ENCODE data around the gene ZBTB40. TPM values are rescaled to one million over a fixed set of nuclear protein-coding genes. Genes with fewer than 3 reads are reported as not detected.
A peak's percentile ranks its signal among the peaks of the same experiment; 100 is the strongest.

The ZBTB40 gene
- total and polyA plus RNA-seq, 7 donors: 3.8 to 14.1 (median 10.0) TPM

DNA sequence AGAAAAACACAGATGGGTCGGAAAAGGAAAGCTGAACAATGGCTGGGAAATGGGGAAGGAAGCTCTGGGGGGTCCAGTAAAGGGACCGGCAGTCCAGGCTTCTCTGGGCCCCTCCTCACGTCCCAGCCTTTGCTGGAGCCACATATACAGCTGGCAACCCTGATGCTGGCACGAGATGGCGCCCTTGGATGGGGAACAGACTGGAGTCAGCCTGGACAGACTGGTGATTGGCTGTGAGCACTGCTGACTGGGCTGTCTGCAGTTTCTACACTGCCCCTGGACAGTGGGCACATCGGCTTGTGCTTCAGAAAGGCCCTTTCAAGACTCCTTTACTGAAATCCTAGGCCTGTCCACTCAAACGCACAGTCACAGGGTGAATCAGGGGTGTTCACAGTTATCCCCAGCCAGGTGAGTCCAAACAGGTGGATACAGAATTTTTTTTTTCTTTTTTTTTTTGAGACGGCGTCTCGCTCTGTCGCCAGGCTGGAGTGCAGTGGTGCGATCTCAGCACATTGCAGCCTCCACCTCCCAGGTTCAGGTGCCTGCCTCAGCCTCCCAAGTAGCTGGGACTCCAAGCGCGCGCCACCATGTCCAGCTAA, 31.1 kb upstream of the ZBTB40 start:
- DNase-seq: peak; percentile 82 to 90
- H3K27me3 ChIP-seq (ENCODE audit: insufficient read depth in 3 of 3, low read length in 2 of 3): no peaks in the 10 kb centered on the region
- no peaks in the 10 kb centered on the region for H3K9me3 ChIP-seq
- WGBS, 3 donors: 49 to 56% (median 51%) methylated on average over 15 of the region's 15 CpGs
- no peaks in the 10 kb centered on the region for H3K36me3 ChIP-seq (ENCODE audit: insufficient read depth in 1 of 2, low read depth in 1 of 2)
- H3K4me1 ChIP-seq: peaks cover 26% of the 10 kb centered on the region
- intact Hi-C loops (cut with DNase I): loop anchor here in 1 of 2 donors (1.0 kb wide), 1 partner anchor 222 kb away; no protein-coding TSS in a partner anchor
- peak; percentile 88 to 95 (median 95) for ATAC-seq
- H3K4me3 ChIP-seq: no peak overlapping the region
- TF ChIP-seq, protein P1, sequence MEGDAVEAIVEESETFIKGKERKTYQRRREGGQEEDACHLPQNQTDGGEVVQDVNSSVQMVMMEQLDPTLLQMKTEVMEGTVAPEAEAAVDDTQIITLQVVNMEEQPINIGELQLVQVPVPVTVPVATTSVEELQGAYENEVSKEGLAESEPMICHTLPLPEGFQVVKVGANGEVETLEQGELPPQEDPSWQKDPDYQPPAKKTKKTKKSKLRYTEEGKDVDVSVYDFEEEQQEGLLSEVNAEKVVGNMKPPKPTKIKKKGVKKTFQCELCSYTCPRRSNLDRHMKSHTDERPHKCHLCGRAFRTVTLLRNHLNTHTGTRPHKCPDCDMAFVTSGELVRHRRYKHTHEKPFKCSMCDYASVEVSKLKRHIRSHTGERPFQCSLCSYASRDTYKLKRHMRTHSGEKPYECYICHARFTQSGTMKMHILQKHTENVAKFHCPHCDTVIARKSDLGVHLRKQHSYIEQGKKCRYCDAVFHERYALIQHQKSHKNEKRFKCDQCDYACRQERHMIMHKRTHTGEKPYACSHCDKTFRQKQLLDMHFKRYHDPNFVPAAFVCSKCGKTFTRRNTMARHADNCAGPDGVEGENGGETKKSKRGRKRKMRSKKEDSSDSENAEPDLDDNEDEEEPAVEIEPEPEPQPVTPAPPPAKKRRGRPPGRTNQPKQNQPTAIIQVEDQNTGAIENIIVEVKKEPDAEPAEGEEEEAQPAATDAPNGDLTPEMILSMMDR (IDR thresholded peaks at IDR 0.05): peak; percentile 76
- no peak overlapping the region for H3K27ac ChIP-seq

DNA sequence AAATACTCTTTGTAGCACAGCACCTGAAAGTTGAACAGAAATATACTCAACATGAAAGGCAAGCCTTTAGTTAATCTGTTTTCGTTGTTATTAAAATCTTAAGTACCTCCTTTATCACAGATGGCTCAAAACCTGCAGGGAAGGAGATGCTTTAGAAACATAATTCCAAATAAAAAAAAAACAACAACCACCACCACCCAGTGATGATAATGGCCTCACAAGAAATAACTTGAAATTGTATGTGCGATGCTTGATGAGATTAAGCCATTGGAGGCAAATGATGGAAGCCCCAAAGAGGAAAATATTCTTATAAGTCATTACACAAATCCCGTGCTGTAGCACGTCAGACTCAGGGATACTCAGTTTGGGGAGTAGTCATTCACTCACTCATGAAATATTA, 24.9 kb upstream of the ZBTB40 start:
- Histone ChIP-seq H3K4me1 (no peaks in the 10 kb centered on the region), H3K27me3 (ENCODE audit: insufficient read depth in 3 of 3, low read length in 2 of 3) (no peaks in the 10 kb centered on the region), H3K4me3 (no peak overlapping the region), H3K36me3 (ENCODE audit: insufficient read depth in 1 of 2, low read depth in 1 of 2) (no peaks in the 10 kb centered on the region), H3K9me3 (no peaks in the 10 kb centered on the region), H3K27ac (no peak overlapping the region)
- intact Hi-C loops (cut with DNase I): no loop called here
- WGBS, 3 donors: 80 to 88% (median 87%) methylated on average over 4 of the region's 4 CpGs
- ATAC-seq (no peak), DNase-seq (no peak)
- TF ChIP-seq, protein P1 (IDR thresholded peaks at IDR 0.05): no peak

DNA sequence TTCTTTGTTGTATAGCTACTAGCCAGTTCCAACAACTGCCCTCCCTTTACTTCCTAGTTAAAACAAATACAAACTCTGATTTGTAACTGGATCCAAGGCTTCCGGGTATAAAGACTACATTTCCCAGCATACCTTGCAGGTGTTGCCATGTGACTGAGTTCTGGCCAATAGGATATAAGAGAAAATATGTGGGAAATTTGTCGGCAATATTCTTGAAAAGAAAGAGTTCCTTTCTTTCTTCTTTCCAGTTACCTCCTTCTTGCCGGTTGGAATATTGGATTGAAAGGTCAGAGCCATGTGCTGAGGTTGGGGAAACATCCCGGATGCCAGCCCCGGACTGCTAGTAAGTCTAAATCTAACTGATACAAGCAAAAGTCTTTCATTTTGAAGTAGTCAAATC, 23.0 kb upstream of the ZBTB40 start:
- no peaks in the 10 kb centered on the region for H3K9me3 ChIP-seq
- TF ChIP-seq, protein P1 (IDR thresholded peaks at IDR 0.05): no peak
- H3K27me3 ChIP-seq (ENCODE audit: insufficient read depth in 3 of 3, low read length in 2 of 3): no peaks in the 10 kb centered on the region
- no peaks in the 10 kb centered on the region for H3K4me1 ChIP-seq
- WGBS, 3 donors: 25 to 53% (median 33%) methylated on average over 5 of the region's 5 CpGs
- H3K4me3 ChIP-seq: peak overlapping the region; percentile 56
- intact Hi-C loops (cut with DNase I): no loop called here
- DNase-seq (no peak), ATAC-seq (peak; percentile 48 to 84 (median 76))
- no peaks in the 10 kb centered on the region for H3K36me3 ChIP-seq (ENCODE audit: insufficient read depth in 1 of 2, low read depth in 1 of 2)
- no peak overlapping the region for H3K27ac ChIP-seq

DNA sequence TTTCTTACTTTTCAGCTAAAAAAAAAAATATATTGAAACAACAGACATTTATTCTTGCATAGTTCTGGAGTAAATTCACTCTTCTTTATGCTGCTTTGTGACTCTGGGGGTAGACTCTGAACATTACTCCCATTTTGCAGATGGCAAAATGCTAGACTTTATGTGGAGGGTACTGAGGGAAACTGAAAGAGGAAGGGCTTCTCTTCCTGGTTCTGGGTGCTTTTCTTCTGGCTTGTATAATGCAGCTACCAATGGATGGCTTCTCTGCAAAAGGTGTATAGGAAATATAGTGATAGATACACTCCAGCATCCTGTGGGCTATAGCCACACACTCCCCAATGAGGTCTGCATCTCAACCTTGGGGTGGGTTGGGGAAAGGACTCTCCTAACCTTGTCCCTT, 19.7 kb upstream of the ZBTB40 start:
- no peaks in the 10 kb centered on the region for H3K36me3 ChIP-seq (ENCODE audit: insufficient read depth in 1 of 2, low read depth in 1 of 2)
- TF ChIP-seq, protein P1 (IDR thresholded peaks at IDR 0.05): no peak
- no peaks in the 10 kb centered on the region for H3K4me1 ChIP-seq
- no peaks in the 10 kb centered on the region for H3K27me3 ChIP-seq (ENCODE audit: insufficient read depth in 3 of 3, low read length in 2 of 3)
- ATAC-seq (no peak), DNase-seq (no peak)
- no peak overlapping the region for H3K4me3 ChIP-seq
- H3K27ac ChIP-seq: no peak overlapping the region
- intact Hi-C loops (cut with DNase I): no loop called here
- no peaks in the 10 kb centered on the region for H3K9me3 ChIP-seq

DNA sequence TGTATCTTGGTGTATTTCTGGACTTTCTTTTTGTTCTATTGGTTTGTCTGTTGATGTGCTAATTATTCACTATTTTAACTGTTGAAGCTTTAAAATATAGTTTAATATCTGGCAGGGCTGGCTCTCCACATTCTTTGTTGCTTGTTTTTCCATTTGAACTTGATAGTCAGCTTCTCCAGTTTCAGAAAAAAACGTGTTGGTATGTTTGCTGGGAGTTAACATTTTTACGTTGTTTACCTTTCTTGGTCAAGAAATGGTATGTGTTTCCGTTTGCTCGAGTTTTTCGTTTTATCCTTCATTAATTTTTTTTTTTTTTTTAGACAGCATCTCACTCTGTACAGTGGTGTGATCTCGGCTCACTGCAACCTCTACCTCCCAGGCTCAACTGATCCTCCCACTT, 16.9 kb upstream of the ZBTB40 start:
- Histone ChIP-seq H3K27me3 (ENCODE audit: insufficient read depth in 3 of 3, low read length in 2 of 3) (no peaks in the 10 kb centered on the region), H3K9me3 (peaks cover 5% of the 10 kb centered on the region), H3K4me1 (no peaks in the 10 kb centered on the region), H3K27ac (no peak overlapping the region), H3K36me3 (ENCODE audit: insufficient read depth in 1 of 2, low read depth in 1 of 2) (no peaks in the 10 kb centered on the region), H3K4me3 (no peak overlapping the region)
- ATAC-seq (no peak), DNase-seq (no peak)
- WGBS, 3 donors: 64 to 72% (median 69%) methylated on average over 6 of the region's 6 CpGs
- TF ChIP-seq, protein P1 (IDR thresholded peaks at IDR 0.05): no peak
- intact Hi-C loops (cut with DNase I): no loop called here

All from psoas muscle (tissue), 8 donors.